ENCODE measurements around the gene OR6S1.

The OR6S1 gene, protein sequence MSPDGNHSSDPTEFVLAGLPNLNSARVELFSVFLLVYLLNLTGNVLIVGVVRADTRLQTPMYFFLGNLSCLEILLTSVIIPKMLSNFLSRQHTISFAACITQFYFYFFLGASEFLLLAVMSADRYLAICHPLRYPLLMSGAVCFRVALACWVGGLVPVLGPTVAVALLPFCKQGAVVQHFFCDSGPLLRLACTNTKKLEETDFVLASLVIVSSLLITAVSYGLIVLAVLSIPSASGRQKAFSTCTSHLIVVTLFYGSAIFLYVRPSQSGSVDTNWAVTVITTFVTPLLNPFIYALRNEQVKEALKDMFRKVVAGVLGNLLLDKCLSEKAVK

DNA sequence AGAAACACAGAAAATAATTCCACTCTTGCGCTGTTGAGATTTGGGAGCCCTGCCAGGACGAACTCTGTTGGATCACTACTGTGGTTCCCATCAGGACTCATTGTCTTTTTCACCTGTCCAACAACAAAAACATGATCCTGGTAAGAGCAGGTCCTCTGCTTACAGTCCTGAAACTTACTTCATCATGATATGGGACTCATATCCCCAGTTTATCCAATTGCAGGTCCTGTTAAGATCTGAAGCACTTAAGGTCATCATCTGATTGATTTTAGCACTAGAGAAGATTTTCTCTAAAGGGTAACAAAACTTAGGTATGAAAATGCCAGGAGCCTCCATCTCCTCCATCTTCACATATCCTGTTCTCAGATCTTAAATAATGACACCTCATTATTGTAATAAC lies at the start of gene OR6S1:
Gene OR6S1 (minus strand): TSS at position 101 of the 400 bp plus-strand sequence. CDS start 0 bp downstream, at position 101.
- peaks cover 5% of the 10 kb centered on the region for H3K27me3 ChIP-seq (ENCODE audit: insufficient read depth, low read length)
- no peaks in the 10 kb centered on the region for H3K4me1 ChIP-seq (ENCODE audit: insufficient read depth, low read length)
- H3K4me3 ChIP-seq (ENCODE audit: low read length): no peak within 1 kb of the TSS
- H2AFZ ChIP-seq (ENCODE audit: low read depth, low read length): no peak within 1 kb of the TSS
- H3K36me3 ChIP-seq (ENCODE audit: insufficient read depth, low read length): no peaks in the 10 kb centered on the region
- no peaks in the 10 kb centered on the region for H3K9me3 ChIP-seq (ENCODE audit: low read length)

- H3K4me3 ChIP-seq (ENCODE audit: low read length): no peak overlapping the region
- no peaks in the 10 kb centered on the region for H3K9me3 ChIP-seq (ENCODE audit: low read length)
- no peaks in the 10 kb centered on the region for H3K4me1 ChIP-seq (ENCODE audit: insufficient read depth, low read length)
- H2AFZ ChIP-seq (ENCODE audit: low read depth, low read length): no peak overlapping the region
- no peaks in the 10 kb centered on the region for H3K27me3 ChIP-seq (ENCODE audit: insufficient read depth, low read length)
- H3K36me3 ChIP-seq (ENCODE audit: insufficient read depth, low read length): no peaks in the 10 kb centered on the region
Measured at GRCh38 chr14:20690848-20691640, 49.6 kb upstream of the OR6S1 start.

DNA sequence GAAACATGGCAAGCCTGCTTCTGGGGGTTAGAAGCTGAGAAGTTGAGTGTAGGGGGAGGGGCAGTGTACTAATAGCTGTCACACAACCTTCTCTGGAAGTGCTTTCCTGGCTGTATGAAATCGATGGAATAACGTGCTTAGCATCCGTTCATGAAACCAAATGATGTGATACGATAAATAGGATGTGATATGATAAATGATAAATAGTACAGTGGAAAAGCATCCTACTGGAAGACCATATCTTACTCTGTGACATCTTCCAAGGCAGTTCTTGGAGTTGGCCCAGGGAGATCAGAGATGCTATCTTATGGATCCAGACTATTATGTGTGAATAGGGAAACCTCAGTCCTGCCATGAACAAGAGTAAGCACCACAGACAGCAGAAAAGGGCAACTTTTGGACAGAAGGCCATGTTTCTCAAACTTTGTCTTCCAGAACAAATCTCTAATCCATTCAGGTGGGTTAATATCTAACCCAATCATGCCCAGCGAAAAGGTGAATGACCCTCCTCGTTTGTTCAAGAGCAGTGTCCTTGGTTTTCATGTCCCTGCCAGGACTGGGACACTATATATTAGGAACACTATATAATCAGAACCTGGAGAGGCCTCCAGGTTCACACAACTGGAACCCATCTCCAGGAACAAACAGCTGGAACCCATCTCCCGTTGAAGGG lies 46.8 kb upstream of the OR6S1 start, which contains the start of gene ANG:
Gene ANG (plus strand): TSS at position 598 of the 673 bp plus-strand sequence. CDS start 4,801 bp downstream, outside the sequence.
- Histone ChIP-seq H2AFZ (ENCODE audit: low read depth, low read length) (no peak within 1 kb of the TSS), H3K4me3 (ENCODE audit: low read length) (no peak within 1 kb of the TSS), H3K27me3 (ENCODE audit: insufficient read depth, low read length) (no peaks in the 10 kb centered on the region), H3K4me1 (ENCODE audit: insufficient read depth, low read length) (peaks cover 6% of the 10 kb centered on the region), H3K9me3 (ENCODE audit: low read length) (no peaks in the 10 kb centered on the region), H3K36me3 (ENCODE audit: insufficient read depth, low read length) (no peaks in the 10 kb centered on the region)

DNA sequence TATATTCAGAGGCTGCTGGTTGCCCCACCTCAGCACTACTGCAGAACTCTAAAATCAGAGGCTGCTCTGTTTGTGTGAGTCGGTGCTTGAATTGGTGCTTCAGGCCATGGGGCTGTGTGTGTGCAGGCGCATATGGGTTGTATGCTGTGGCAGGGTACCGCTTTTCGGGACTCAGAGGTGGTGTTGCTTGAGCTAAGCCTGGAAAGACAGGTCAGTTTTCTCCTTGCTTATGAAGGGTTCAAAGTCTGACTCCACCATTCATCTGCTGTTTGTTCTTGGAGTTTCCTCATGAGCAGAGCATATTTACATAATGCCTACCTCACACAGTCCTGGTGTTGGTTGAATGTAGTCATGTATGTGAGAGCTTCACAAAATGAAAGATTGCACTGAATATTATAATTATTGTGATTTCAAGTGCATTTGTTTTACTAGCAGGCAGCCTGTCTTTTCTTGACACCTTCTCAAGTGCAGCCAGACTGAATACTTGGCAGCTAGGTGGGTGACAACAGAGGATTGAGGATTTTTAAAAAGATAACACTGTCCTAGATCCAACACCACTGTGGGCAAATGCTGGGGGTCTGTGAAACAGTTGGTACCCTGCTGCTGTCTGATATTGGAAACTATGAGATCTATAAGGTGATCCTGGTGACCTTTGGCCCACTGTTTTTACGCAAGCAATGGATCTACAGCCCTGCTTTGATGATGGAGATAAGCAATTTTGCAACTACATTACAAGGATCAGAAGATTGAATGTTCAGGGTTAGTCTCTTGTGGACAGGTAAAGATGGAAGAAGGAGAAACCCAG lies 46.1 kb upstream of the OR6S1 start:
- no peak overlapping the region for H3K4me3 ChIP-seq (ENCODE audit: low read length)
- no peaks in the 10 kb centered on the region for H3K27me3 ChIP-seq (ENCODE audit: insufficient read depth, low read length)
- no peaks in the 10 kb centered on the region for H3K36me3 ChIP-seq (ENCODE audit: insufficient read depth, low read length)
- H3K9me3 ChIP-seq (ENCODE audit: low read length): no peaks in the 10 kb centered on the region
- no peak overlapping the region for H2AFZ ChIP-seq (ENCODE audit: low read depth, low read length)
- peaks cover 6% of the 10 kb centered on the region for H3K4me1 ChIP-seq (ENCODE audit: insufficient read depth, low read length)

- H3K36me3 ChIP-seq (ENCODE audit: insufficient read depth, low read length): no peaks in the 10 kb centered on the region
- H2AFZ ChIP-seq (ENCODE audit: low read depth, low read length): no peak overlapping the region
- peaks cover 8% of the 10 kb centered on the region for H3K4me1 ChIP-seq (ENCODE audit: insufficient read depth, low read length)
- H3K27me3 ChIP-seq (ENCODE audit: insufficient read depth, low read length): no peaks in the 10 kb centered on the region
- no peaks in the 10 kb centered on the region for H3K9me3 ChIP-seq (ENCODE audit: low read length)
- no peak overlapping the region for H3K4me3 ChIP-seq (ENCODE audit: low read length)
Measured at GRCh38 chr14:20686386-20687143, 45.1 kb upstream of the OR6S1 start.

DNA sequence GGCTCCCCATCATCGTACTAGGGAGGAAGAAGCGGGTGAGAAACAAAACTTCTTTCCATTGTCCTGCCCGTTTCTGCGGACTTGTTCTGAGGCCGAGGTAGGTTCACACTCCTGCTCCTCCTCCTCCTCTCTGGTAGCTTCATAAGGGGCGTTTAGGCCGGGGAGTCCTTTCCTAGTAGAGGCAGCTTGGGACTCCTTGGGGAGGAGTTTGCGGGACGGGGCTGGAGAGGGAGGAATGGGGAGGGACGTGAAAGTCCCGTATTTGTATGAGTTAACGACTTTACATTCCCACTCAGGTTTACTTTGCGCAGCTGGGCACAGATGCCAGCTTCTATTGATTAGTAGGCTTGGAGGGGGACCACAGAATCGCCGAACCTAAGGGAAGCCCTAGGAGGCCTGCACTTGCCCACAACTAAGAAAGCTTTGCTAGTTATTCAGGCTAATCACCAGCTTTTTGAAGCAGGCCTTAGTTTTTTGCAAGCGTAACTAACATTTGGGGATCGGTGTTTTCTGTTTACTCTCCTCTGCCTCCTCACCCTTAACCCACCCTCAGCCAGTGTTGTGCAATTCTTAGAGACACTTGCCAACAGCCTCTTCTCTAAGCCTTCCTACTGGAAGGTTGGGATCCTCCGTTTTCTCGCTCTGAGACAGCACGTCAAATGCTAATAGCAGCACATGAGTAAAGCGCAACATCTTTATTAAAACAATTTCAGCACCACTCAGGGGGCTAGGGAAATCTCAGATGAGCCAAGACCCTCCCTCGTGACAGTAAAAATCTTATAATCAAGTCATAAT lies 43.4 kb upstream of the OR6S1 start:
- no peaks in the 10 kb centered on the region for H3K27me3 ChIP-seq (ENCODE audit: insufficient read depth, low read length)
- H3K4me3 ChIP-seq (ENCODE audit: low read length): peak overlapping the region; percentile 76
- H3K9me3 ChIP-seq (ENCODE audit: low read length): no peaks in the 10 kb centered on the region
- H3K36me3 ChIP-seq (ENCODE audit: insufficient read depth, low read length): no peaks in the 10 kb centered on the region
- peaks cover 19% of the 10 kb centered on the region for H3K4me1 ChIP-seq (ENCODE audit: insufficient read depth, low read length)
- H2AFZ ChIP-seq (ENCODE audit: low read depth, low read length): peak overlapping the region; percentile 86

- Histone ChIP-seq H3K4me1 (ENCODE audit: insufficient read depth, low read length) (peaks cover 19% of the 10 kb centered on the region), H3K36me3 (ENCODE audit: insufficient read depth, low read length) (no peaks in the 10 kb centered on the region), H3K9me3 (ENCODE audit: low read length) (no peaks in the 10 kb centered on the region), H3K4me3 (ENCODE audit: low read length) (peak within 1 kb of the TSS; percentile 76), H3K27me3 (ENCODE audit: insufficient read depth, low read length) (no peaks in the 10 kb centered on the region), H2AFZ (ENCODE audit: low read depth, low read length) (peak within 1 kb of the TSS; percentile 86)
Measured at GRCh38 chr14:20683891-20684661, 42.6 kb upstream of the OR6S1 start, which contains the start of gene RNASE4. Gene RNASE4 (plus strand): TSS chr14:20684560. CDS start chr14:20699372, 14,812 bp downstream.

DNA sequence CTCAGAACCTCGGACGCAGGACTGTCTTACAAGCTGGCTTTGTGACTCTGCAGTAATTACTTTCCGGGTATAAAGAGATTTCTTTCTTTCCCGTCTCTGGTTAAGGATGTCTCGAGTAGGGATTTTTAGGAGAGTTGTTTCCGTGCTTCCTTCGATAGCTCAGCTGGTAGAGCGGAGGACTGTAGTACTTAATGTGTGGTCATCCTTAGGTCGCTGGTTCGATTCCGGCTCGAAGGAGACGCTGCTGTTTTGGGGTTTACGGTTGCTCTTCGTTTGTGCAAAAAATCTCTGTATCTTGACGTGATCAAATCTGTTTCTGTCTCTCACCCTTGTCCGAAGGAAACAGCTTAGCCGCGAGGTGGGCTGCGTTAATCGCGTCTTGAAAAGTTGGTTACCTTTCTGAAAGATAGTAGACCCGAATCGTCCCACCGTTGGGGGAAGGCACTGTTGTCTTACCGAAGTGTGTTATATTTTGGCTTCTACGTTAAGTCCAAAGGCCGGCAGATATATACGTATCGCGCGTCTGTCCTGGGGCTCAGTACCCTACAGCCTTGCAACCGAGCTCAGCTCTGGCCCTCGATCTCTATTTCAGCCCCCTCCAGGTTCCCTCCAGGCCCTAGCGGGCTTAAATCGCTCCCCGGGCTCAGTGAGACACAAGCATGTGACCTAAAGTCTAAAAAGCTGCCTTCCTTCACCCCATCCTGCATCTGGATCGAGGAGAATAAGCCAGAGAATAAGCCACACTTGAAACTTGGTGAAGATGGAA lies 41.8 kb upstream of the OR6S1 start:
- H3K36me3 ChIP-seq (ENCODE audit: insufficient read depth, low read length): no peaks in the 10 kb centered on the region
- peaks cover 19% of the 10 kb centered on the region for H3K4me1 ChIP-seq (ENCODE audit: insufficient read depth, low read length)
- H2AFZ ChIP-seq (ENCODE audit: low read depth, low read length): peak overlapping the region; percentile 86
- no peaks in the 10 kb centered on the region for H3K9me3 ChIP-seq (ENCODE audit: low read length)
- H3K27me3 ChIP-seq (ENCODE audit: insufficient read depth, low read length): no peaks in the 10 kb centered on the region
- H3K4me3 ChIP-seq (ENCODE audit: low read length): peak overlapping the region; percentile 76

- Histone ChIP-seq H3K27me3 (ENCODE audit: insufficient read depth, low read length) (no peaks in the 10 kb centered on the region), H3K9me3 (ENCODE audit: low read length) (no peaks in the 10 kb centered on the region), H3K4me3 (ENCODE audit: low read length) (peak overlapping the region; percentile 76), H2AFZ (ENCODE audit: low read depth, low read length) (peak overlapping the region; percentile 80), H3K4me1 (ENCODE audit: insufficient read depth, low read length) (peaks cover 19% of the 10 kb centered on the region), H3K36me3 (ENCODE audit: insufficient read depth, low read length) (no peaks in the 10 kb centered on the region)
Measured at GRCh38 chr14:20682435-20683124, 41.1 kb upstream of the OR6S1 start.

DNA sequence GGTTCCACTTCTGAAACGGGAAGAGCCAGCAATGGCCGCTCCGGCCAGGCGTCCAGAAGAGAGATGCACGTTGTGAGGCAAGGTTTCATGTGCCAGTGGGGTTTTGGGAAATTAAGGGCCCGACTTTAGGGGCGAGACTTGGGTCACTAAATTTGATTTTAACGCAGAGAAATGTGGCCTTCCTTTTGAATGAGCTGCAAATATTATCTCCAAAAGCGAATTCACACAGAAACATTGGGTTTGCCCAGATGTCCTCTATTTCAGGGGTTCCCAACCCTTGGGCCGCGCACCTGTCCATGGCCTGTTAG lies 40.6 kb upstream of the OR6S1 start:
- Histone ChIP-seq H3K4me1 (ENCODE audit: insufficient read depth, low read length) (peaks cover 19% of the 10 kb centered on the region), H2AFZ (ENCODE audit: low read depth, low read length) (peak overlapping the region; percentile 80), H3K36me3 (ENCODE audit: insufficient read depth, low read length) (no peaks in the 10 kb centered on the region), H3K27me3 (ENCODE audit: insufficient read depth, low read length) (no peaks in the 10 kb centered on the region), H3K9me3 (ENCODE audit: low read length) (no peaks in the 10 kb centered on the region), H3K4me3 (ENCODE audit: low read length) (peak overlapping the region; percentile 76)

Measured in neuron (in vitro differentiated cells).